NCI-H2171 (cell line): ENCODE measurements around the gene GNAI2.
"Not testable (repeated sequence)": the region's sequence is repeated elsewhere in the genome, so short reads cannot be mapped to it uniquely, and the experiment has no call there.

Source experiments
- DNase-seq: peaks from one replicate; lab custom pipeline; 2025; lab: John Stamatoyannopoulos, UW

Gene GNAI2

GRCh38 chr3:50245251-50245745 is 9.3 kb downstream of the GNAI2 start:
- no peak for DNase-seq

DNA sequence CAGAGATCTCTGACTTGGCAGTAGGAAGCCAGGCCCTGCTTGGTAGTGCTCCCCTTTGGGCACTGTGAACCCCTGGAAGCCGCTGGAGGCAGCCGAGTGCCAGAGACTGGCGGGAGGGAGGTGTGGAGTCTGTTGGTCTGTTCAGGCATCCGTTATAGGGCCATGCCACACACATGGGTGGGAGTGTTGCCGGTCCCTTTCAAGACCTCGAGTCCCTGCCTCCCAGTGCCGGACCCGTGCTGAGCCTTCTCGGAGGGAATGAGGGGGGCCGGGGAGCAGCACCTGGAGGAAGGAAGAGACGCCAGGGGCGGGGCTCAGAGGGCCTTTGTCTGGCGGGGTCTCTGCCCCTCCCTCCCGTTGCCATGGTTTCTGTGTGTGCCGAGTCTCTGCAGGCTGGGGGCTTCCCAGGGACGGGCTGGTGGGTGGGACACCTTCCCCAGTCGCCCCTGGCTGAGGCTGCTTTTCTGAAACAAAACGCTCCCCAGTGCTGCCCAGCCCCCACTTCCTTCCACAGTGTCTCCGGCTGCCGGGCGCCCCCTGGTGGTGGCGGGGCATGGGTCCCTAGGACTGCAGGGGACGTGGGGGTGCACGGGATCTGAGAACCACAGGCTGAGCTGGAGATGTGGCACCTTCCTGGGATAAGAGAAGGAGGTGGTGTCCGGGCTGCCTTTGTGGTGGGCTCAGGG is 10.0 kb downstream of the GNAI2 start:
- DNase-seq: peak; percentile 30

DNA sequence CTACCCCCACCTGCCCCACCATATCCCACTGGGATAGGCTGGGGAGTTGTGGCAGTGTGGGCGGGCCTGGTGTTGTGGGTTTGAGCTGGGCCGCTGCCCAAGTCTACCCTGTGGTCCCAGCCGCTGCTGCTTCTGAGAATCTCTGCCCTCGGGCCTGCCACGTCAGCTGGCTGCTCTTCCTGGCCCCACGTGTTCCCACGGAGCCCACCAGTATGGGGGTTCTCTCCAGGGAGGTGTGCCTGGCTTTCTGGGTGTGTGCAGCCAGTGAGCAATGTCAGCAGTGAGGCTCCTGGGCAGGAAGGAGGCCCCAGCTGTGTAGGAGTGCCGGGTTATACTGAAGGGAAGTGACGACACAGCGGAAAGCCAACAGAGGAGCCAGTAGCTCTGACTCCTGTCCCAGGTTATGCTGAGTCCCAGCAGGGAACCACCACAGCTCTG is 10.5 kb downstream of the GNAI2 start:
- DNase-seq: no peak

- no peak for DNase-seq
Measured at GRCh38 chr3:50248387-50248786, 12.4 kb downstream of the GNAI2 start.

GRCh38 chr3:50249457-50249856 is 13.5 kb downstream of the GNAI2 start:
- no peak for DNase-seq

- no peak for DNase-seq
Measured at GRCh38 chr3:50250514-50250913, 14.5 kb downstream of the GNAI2 start.

DNA sequence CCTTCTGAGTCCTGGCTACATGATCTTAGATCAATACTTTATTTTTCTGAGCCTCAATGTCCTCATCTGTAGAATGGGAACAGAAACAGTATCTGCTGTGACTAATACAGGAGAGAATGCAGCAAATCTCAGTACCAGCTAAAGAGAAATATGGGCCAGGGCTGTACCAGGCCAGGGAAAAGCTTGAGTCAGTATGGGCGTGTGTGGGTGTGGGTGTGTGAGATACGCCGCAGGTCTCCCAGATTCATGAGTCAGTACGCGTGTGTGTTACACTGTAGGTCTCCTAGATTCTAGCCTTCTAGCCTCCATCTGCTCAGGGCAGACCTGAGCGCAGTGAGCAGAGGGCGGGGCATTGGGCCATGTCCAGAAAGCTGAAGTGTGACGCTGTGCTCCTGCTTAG is 15.2 kb downstream of the GNAI2 start:
- no peak for DNase-seq

- DNase-seq: no peak
Measured at GRCh38 chr3:50254577-50255250, 18.7 kb downstream of the GNAI2 start.

GRCh38 chr3:50255251-50255615 is 19.2 kb downstream of the GNAI2 start:
- DNase-seq: no peak

DNA sequence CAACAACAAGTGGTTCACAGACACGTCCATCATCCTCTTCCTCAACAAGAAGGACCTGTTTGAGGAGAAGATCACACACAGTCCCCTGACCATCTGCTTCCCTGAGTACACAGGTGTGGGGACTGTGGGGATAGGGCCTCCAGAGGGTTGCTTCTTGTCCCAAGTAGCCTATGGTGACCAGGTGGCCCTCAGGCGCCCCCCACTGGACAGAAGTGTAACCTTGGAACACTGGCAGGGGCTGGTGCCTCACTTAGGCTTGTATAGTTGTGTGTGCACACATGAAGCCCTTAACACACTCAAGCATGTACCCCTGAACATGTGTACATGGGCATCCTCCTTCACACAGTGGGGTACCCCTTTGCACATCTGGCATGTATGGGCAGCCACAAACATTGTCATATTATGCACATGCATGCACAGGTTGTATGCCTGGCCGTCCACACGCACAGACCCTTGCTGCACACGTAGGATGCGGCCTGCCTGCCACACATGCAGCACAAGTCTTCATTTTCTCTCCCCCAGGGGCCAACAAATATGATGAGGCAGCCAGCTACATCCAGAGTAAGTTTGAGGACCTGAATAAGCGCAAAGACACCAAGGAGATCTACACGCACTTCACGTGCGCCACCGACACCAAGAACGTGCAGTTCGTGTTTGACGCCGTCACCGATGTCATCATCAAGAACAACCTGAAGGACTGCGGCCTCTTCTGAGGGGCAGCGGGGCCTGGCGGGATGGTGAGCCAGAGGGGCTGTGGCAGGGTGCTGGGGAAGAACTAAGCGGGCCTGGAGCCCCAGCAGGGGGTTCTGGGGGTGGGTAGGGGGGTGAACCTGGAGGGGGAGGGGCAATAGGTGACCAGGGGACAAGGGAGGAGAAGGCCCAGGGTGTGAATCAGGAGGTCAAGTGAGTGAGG is 21.2 kb downstream of the GNAI2 start:
- no peak for DNase-seq

GRCh38 chr3:50258029-50258680 is 22.2 kb downstream of the GNAI2 start:
- no peak for DNase-seq

- no peak for DNase-seq
Measured at GRCh38 chr3:50258979-50259378, 23.0 kb downstream of the GNAI2 start.

DNA sequence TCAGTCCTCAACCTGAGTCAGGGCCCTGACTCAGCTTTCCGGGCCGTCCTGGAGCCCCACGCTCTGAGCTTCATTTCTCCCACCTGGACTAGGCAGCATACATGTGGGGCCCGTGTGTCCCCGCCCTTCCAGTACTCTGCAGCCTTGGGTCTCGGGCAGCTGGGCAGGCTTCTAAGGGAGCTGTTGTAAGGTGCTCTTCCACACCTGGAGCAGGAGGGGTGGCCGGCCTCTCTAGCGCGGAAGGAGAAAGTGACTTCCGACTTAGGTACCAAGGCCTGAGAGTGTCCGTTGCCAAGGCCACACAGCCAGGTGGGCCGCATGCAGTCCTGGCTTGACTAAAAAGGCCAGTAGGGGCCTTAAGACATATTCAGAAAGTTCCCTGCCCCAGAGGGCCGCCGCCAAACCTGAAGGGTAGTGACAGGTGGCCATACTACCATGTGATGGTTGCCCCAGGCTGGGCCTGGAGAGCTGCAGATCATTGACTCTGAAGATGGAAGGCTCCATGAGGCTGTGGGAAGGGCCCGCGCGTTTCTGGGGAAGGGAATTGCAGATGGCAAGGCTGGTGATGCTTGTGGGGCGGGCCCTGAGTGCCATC is 23.5 kb downstream of the GNAI2 start:
- DNase-seq: peak; percentile 37

DNA sequence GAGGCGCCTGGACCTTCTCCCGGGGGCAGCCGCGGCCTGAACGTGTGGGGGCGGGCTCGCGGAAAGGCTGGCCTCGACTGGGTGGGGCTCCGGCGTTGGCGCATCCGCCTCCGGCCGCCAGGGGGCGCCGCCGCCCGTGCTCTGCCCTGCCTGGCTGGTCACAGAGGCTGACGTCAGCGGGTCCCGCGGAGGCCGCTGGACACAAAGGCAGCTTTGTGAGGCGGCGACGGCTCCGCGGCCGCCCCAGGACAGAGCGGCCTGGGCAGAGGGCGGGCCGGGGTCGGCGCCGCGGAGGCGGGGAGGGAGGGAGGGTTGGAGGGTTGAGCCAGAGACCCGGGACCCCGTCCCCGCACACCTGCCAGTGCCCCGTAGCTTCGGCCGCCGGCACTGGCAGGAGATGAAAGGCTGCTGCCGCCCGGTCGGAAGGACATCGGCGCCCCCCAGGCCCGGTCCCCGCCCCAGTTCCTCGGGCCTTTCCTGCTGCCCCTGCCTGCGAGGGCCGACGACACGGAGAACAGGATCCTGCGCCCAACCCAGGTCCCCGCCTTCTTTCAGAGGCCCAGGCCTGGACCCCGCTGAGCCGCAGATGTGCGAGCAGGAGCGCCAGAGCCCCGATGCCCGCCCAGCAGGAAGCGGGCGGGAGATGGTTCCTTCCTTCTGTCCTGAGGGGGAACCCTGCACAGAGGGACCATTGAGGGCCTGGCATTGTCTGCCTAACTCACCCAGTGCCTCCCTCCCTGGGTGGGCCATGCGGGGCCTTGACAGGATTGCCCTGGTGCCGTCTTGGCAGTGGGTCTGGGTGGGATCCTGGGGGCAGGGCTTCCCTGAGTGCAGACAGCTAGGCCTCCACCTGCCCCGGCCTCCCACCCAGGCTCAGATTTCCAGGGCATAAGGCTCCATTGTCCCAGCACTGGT is 24.3 kb downstream of the GNAI2 start:
- DNase-seq: peak; percentile 39

DNA sequence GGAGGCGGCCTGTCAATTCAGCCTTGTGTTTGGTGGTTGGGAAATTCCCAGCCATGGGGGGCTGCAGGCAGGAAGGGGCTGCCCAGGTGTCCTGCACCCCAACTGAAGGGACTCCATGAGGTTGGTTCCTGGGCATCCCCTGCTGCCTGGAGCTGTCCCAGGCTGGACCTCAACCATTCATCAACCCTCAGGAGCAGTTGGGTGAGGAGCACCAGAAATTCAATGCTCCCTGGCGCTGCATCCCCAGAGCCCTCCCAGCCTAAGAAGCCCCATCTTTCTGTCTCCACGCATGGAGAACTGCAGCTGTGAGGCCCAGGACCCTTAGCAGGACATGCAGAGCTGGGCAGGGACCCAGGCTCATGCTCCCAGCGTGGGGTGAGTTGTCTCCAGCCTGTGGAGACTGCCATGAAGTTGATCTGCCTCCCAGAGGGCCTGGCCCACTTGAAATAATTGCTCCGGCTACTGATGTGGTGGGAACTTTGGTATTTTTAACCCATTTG is 25.0 kb downstream of the GNAI2 start:
- no peak for DNase-seq

GRCh38 chr3:50261505-50261904 is 25.5 kb downstream of the GNAI2 start:
- DNase-seq: no peak

GRCh38 chr3:50262200-50262599 is 26.2 kb downstream of the GNAI2 start:
- DNase-seq: not testable (repeated sequence)

- no peak for DNase-seq
Measured at GRCh38 chr3:50262778-50263177, 26.8 kb downstream of the GNAI2 start.

DNA sequence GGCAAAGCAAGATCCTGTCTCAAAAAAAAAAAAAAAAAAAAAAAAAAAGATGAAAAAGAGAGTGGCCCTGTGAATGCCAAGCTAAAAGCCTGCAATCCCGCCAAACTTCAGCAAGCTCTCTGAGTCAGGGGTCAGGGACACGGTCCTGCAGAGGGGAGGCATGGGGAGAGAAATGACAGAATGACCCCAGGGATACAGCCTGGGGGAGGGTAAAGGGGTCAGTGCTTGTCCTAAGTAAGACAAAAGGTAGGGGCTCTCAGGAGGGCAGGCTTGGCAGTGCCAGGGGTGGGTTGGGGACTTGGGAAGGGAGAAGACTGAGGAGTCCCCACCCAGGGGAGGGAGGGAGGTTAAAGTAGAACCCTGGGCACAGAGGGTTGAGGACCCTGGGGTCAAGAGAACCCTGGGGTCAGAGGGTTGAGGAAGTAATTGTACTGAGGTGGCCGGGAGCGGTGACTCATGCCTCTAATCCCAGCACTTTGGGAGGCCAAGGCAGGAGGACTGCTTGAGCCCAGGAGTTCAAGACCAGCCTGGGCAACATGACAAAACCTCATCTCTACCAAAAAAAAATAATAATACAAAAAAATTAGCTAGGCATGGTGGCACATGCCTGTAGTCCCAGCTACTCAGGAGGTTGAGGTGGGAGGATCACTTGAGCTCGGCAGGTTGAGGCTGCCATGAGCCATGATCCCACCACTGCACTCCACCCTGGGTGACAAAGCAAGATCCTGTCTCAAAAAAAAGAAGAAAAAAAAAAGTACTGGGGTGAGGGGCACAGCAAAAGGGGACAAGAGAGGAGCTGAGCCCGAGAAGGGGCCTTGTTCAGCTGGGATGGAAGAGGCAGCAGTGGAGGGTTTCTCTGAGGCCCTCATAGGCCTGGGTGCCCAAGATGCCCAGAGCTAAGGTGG is 27.7 kb downstream of the GNAI2 start:
- no peak for DNase-seq
